ENCODE measurements around the gene LRRC8E. TPM values are rescaled to one million over a fixed set of nuclear protein-coding genes. Genes with fewer than 3 reads are reported as not detected.

Gene LRRC8E
- total and polyA plus RNA-seq, 3 donors from 2014 or later = 0.79 to 1.4 (median 0.92) TPM

- no peak for TF ChIP-seq POLR2A (IDR thresholded peaks at IDR 0.05)
- TF ChIP-seq CTCF (IDR thresholded peaks at IDR 0.05) = no peak
- Histone ChIP-seq H3K4me1 (peaks cover 7% of the 10 kb centered on the region), H3K27me3 (no peaks in the 10 kb centered on the region), H3K27ac (peak overlapping the region; percentile 87 to 94), H3K36me3 (ENCODE audit: low read depth, missing control alignments) (no peaks in the 10 kb centered on the region), H3K9me3 (no peaks in the 10 kb centered on the region), H3K4me3 (peak overlapping the region; percentile 77 to 82)
- DNase-seq = no peak
- intact Hi-C loops (cut with DNase I; ENCODE audit: low total_unique reads) = loop anchor here (10.0 kb wide), 1 partner anchor 312 kb away; no protein-coding TSS in a partner anchor
- WGBS, 2 donors = 2 to 4% methylated on average over 25 to 33 of the region's 33 CpGs
Observed at GRCh38 chr19:7942981-7943443, 54.7 kb downstream of the LRRC8E start.

- peak within 1 kb of the TSS; percentile 77 to 82 for H3K4me3 ChIP-seq
- intact Hi-C loops (cut with DNase I; ENCODE audit: low total_unique reads) = loop anchor here (10.0 kb wide), 1 partner anchor 311 kb away; no protein-coding TSS in a partner anchor
- H3K27ac ChIP-seq = peak within 1 kb of the TSS; percentile 87 to 94
- H3K36me3 ChIP-seq (ENCODE audit: low read depth, missing control alignments) = no peaks in the 10 kb centered on the region
- no peaks in the 10 kb centered on the region for H3K27me3 ChIP-seq
- H3K9me3 ChIP-seq = no peaks in the 10 kb centered on the region
- TF ChIP-seq POLR2A (IDR thresholded peaks at IDR 0.05) (no peak), CTCF (IDR thresholded peaks at IDR 0.05) (peak in 1 of 3 experiments; percentile 25)
- peak; percentile 99 for DNase-seq
- peaks cover 7% of the 10 kb centered on the region for H3K4me1 ChIP-seq
- 0% methylated on average over 7 to 49 of the region's 56 CpGs for WGBS, 2 donors
Observed at GRCh38 chr19:7943444-7944176, 55.3 kb downstream of the LRRC8E start, which contains the start of gene TIMM44. Gene TIMM44, minus strand, starts transcription at chr19:7943666. Its CDS starts 15 bp downstream, at chr19:7943651.

GRCh38 chr19:7944177-7944761 is 56.0 kb downstream of the LRRC8E start:
- 25 to 26% methylated on average over 18 of the region's 18 CpGs for WGBS, 2 donors
- Histone ChIP-seq H3K4me3 (peak overlapping the region; percentile 77 to 82), H3K27me3 (no peaks in the 10 kb centered on the region), H3K36me3 (ENCODE audit: low read depth, missing control alignments) (no peaks in the 10 kb centered on the region), H3K9me3 (no peaks in the 10 kb centered on the region), H3K27ac (peak overlapping the region in 1 of 2 donors; percentile 94), H3K4me1 (peaks cover 7% of the 10 kb centered on the region)
- TF ChIP-seq POLR2A (IDR thresholded peaks at IDR 0.05) (no peak), CTCF (IDR thresholded peaks at IDR 0.05) (peak; percentile 81 to 94 (median 92))
- peak; percentile 95 for DNase-seq
- intact Hi-C loops (cut with DNase I; ENCODE audit: low total_unique reads) = loop anchor here (10.0 kb wide), 1 partner anchor 311 kb away; no protein-coding TSS in a partner anchor

- intact Hi-C loops (cut with DNase I; ENCODE audit: low total_unique reads) = loop anchor here (10.0 kb wide), 1 partner anchor 307 kb away; no protein-coding TSS in a partner anchor
- 93 to 97% methylated on average over 4 of the region's 4 CpGs for WGBS, 2 donors
- DNase-seq = no peak
- Histone ChIP-seq H3K4me1 (no peaks in the 10 kb centered on the region), H3K27ac (no peak overlapping the region), H3K36me3 (ENCODE audit: low read depth, missing control alignments) (no peaks in the 10 kb centered on the region), H3K4me3 (no peak overlapping the region), H3K9me3 (no peaks in the 10 kb centered on the region), H3K27me3 (no peaks in the 10 kb centered on the region)
- TF ChIP-seq POLR2A (IDR thresholded peaks at IDR 0.05) (no peak), CTCF (IDR thresholded peaks at IDR 0.05) (no peak)
Observed at GRCh38 chr19:7947939-7948338, 59.6 kb downstream of the LRRC8E start.

Other genes starting within 250 kb of the LRRC8E start
- not detected for gene RETN, start 219.5 kb upstream of the LRRC8E start, total RNA-seq
- gene RETN, start 219.5 kb upstream of the LRRC8E start, polyA plus RNA-seq (ENCODE audit: insufficient read depth, low read depth, low replicate concordance) = 1.9 TPM
- gene MCEMP1, start 211.4 kb upstream of the LRRC8E start, total RNA-seq = not detected
- gene MCEMP1, start 211.4 kb upstream of the LRRC8E start, polyA plus RNA-seq (ENCODE audit: insufficient read depth, low read depth, low replicate concordance) = not detected
- gene TRAPPC5, start 207.7 kb upstream of the LRRC8E start, total RNA-seq = 100 to 1,000 TPM; 194 to 226 TPM
- gene TRAPPC5, start 207.7 kb upstream of the LRRC8E start, polyA plus RNA-seq (ENCODE audit: insufficient read depth, low read depth, low replicate concordance) = 214 TPM
- under 1 TPM; 0.79 to 0.87 TPM for gene FCER2, start 186.4 kb upstream of the LRRC8E start, total RNA-seq
- gene FCER2, start 186.4 kb upstream of the LRRC8E start, polyA plus RNA-seq (ENCODE audit: insufficient read depth, low read depth, low replicate concordance) = 1.1 TPM
- 1 to 10 TPM in 1 of 2 donors, not detected in 1; 1.2 TPM for gene CLEC4G, start 156.4 kb upstream of the LRRC8E start, total RNA-seq
- gene CLEC4G, start 156.4 kb upstream of the LRRC8E start, polyA plus RNA-seq (ENCODE audit: insufficient read depth, low read depth, low replicate concordance) = 0.71 TPM
- under 1 TPM; 0.55 to 0.74 TPM for gene CD209, start 141.0 kb upstream of the LRRC8E start, total RNA-seq
- gene CD209, start 141.0 kb upstream of the LRRC8E start, polyA plus RNA-seq (ENCODE audit: insufficient read depth, low read depth, low replicate concordance) = 5.0 TPM
- 10 to 100 TPM in 1 of 2 donors, 1 to 10 TPM in 1; 9.4 to 14.9 TPM for gene CLEC4M, start 125.3 kb upstream of the LRRC8E start, total RNA-seq
- gene CLEC4M, start 125.3 kb upstream of the LRRC8E start, polyA plus RNA-seq (ENCODE audit: insufficient read depth, low read depth, low replicate concordance) = 14.5 TPM
- 10 to 100 TPM; 45.8 to 68.9 TPM for gene EVI5L, start 58.3 kb upstream of the LRRC8E start, total RNA-seq
- 69.3 TPM for gene EVI5L, start 58.3 kb upstream of the LRRC8E start, polyA plus RNA-seq (ENCODE audit: insufficient read depth, low read depth, low replicate concordance)
- gene PRR36, start 14.1 kb upstream of the LRRC8E start, total RNA-seq = 1 to 10 TPM; 2.9 to 3.3 TPM
- 0.50 TPM for gene PRR36, start 14.1 kb upstream of the LRRC8E start, polyA plus RNA-seq (ENCODE audit: insufficient read depth, low read depth, low replicate concordance)
- 10 to 100 TPM; 30.6 to 44.0 TPM for gene MAP2K7, start 15.4 kb downstream of the LRRC8E start, total RNA-seq
- gene MAP2K7, start 15.4 kb downstream of the LRRC8E start, polyA plus RNA-seq (ENCODE audit: insufficient read depth, low read depth, low replicate concordance) = 34.8 TPM
- gene TGFBR3L, start 26.3 kb downstream of the LRRC8E start, total RNA-seq = 1 to 10 TPM in 1 of 2 donors, not detected in 1; 2.2 TPM
- 1.2 TPM for gene TGFBR3L, start 26.3 kb downstream of the LRRC8E start, polyA plus RNA-seq (ENCODE audit: insufficient read depth, low read depth, low replicate concordance)
- 10 to 100 TPM; 72.5 to 88.6 TPM for gene SNAPC2, start 31.8 kb downstream of the LRRC8E start, total RNA-seq
- gene SNAPC2, start 31.8 kb downstream of the LRRC8E start, polyA plus RNA-seq (ENCODE audit: insufficient read depth, low read depth, low replicate concordance) = 51.9 TPM
- gene CTXN1, start 37.6 kb downstream of the LRRC8E start, total RNA-seq = 10 to 100 TPM; 40.1 to 67.2 TPM
- gene CTXN1, start 37.6 kb downstream of the LRRC8E start, polyA plus RNA-seq (ENCODE audit: insufficient read depth, low read depth, low replicate concordance) = 19.4 TPM
- 10 to 100 TPM; 68.0 to 71.2 TPM for gene TIMM44, start 55.2 kb downstream of the LRRC8E start, total RNA-seq
- gene TIMM44, start 55.2 kb downstream of the LRRC8E start, polyA plus RNA-seq (ENCODE audit: insufficient read depth, low read depth, low replicate concordance) = 33.8 TPM
- 10 to 100 TPM; 75.7 to 84.8 TPM for gene ELAVL1, start 117.1 kb downstream of the LRRC8E start, total RNA-seq
- 128 TPM for gene ELAVL1, start 117.1 kb downstream of the LRRC8E start, polyA plus RNA-seq (ENCODE audit: insufficient read depth, low read depth, low replicate concordance)
- gene CCL25, start 164.2 kb downstream of the LRRC8E start, total RNA-seq = 1 to 10 TPM in 1 of 2 donors, not detected in 1; 1.7 TPM
- gene CCL25, start 164.2 kb downstream of the LRRC8E start, polyA plus RNA-seq (ENCODE audit: insufficient read depth, low read depth, low replicate concordance) = 0.47 TPM